Upper lobe of left lung (tissue), 4 donors: ENCODE measurements around the gene ASIC2.

Experiments used
- EP300 ChIP-seq, 4 donors: sonication (generic); formaldehyde crosslinking; IDR thresholded peaks; one replicate each; pipeline ENCODE4 v1.5.1; 2017; ENCODE audit warnings: antibody characterized with exemption in 4 of 4, control low read depth in 2 of 4
- POLR2A ChIP-seq, 4 donors: fragments of 450-650 bp; IDR thresholded peaks; one replicate each; pipeline ENCODE4 v1.5.1; 2016 to 2017; ENCODE audit warnings: antibody characterized with exemption in 4 of 4, mild to moderate bottlenecking in 2 of 4
- POLR2AphosphoS5 ChIP-seq, 2 donors: sonication (generic); formaldehyde crosslinking; IDR thresholded peaks; one replicate each; pipeline ENCODE4 v1.5.1; 2017; ENCODE audit warnings: antibody characterized with exemption in 2 of 2
- TF ChIP-seq, protein P1 (sequence below), 6 experiments: fragments of 450-650 bp in 4 of 6; fragments of 200-600 bp in 2 of 6; sonication (generic) in 2 of 6; IDR thresholded peaks; one replicate each; pipeline ENCODE4 v1.5.1; 2016 to 2019; ENCODE audit warnings: antibody characterized with exemption in 6 of 6

DNA sequence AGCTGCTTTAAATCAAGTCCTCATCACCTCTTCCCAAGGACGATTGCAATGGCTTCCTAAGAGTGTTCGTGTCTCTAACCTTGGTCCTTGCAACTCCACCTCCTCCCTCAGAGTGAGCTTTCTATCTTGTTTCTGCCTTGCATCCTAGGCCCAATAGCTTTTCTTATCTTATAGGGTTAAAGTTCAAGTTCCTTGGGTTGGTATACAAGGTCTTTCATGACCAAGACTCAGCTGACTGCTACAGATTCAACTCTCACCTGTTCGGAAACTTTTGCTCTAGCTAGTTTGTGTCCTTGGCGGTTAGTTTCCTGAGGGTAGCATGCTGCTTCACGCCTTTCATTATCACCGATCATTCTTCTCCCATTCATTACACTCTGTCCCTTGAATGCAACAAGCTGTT lies 290.8 kb downstream of the ASIC2 start:
- TF ChIP-seq, protein P1, sequence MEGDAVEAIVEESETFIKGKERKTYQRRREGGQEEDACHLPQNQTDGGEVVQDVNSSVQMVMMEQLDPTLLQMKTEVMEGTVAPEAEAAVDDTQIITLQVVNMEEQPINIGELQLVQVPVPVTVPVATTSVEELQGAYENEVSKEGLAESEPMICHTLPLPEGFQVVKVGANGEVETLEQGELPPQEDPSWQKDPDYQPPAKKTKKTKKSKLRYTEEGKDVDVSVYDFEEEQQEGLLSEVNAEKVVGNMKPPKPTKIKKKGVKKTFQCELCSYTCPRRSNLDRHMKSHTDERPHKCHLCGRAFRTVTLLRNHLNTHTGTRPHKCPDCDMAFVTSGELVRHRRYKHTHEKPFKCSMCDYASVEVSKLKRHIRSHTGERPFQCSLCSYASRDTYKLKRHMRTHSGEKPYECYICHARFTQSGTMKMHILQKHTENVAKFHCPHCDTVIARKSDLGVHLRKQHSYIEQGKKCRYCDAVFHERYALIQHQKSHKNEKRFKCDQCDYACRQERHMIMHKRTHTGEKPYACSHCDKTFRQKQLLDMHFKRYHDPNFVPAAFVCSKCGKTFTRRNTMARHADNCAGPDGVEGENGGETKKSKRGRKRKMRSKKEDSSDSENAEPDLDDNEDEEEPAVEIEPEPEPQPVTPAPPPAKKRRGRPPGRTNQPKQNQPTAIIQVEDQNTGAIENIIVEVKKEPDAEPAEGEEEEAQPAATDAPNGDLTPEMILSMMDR (IDR thresholded peaks at IDR 0.05) = no peak
- TF ChIP-seq POLR2A (IDR thresholded peaks at IDR 0.05) (no peak), EP300 (IDR thresholded peaks at IDR 0.05) (no peak), POLR2AphosphoS5 (IDR thresholded peaks at IDR 0.05) (no peak)
